Measurements from ENCODE around the gene RGS7.

DNA sequence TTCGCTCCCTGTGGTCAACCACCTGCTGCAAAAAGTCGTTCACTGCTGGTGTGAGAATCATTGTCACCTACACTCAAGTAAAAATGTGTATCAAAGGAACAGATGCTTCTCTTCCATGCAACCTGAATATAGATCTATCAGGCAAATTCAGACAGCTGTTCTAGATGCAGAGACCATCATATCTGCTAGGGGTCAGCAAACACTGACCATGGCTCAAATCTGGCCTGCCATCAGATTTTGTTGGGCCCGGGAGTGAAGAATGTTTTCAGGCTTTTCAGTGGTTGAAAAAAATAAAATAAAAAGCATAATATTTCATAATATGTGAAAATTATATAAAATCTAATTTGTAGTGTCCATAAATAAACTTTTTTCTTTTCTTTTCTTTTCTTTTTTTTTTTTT, 199.6 kb downstream of the RGS7 start:
- TF ChIP-seq POLR2A (IDR thresholded peaks at IDR 0.05) (no peak), POLR2AphosphoS5 (IDR thresholded peaks at IDR 0.05) (no peak)
- TF ChIP-seq, protein P1, sequence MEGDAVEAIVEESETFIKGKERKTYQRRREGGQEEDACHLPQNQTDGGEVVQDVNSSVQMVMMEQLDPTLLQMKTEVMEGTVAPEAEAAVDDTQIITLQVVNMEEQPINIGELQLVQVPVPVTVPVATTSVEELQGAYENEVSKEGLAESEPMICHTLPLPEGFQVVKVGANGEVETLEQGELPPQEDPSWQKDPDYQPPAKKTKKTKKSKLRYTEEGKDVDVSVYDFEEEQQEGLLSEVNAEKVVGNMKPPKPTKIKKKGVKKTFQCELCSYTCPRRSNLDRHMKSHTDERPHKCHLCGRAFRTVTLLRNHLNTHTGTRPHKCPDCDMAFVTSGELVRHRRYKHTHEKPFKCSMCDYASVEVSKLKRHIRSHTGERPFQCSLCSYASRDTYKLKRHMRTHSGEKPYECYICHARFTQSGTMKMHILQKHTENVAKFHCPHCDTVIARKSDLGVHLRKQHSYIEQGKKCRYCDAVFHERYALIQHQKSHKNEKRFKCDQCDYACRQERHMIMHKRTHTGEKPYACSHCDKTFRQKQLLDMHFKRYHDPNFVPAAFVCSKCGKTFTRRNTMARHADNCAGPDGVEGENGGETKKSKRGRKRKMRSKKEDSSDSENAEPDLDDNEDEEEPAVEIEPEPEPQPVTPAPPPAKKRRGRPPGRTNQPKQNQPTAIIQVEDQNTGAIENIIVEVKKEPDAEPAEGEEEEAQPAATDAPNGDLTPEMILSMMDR (IDR thresholded peaks at IDR 0.05): no peak

Data from gastroesophageal sphincter (tissue), 3 donors.